Activated CD8-positive, alpha-beta memory T cell treated with anti-CD3 and anti-CD28 coated beads, Interleukin-2, amount 50 U/mL, for 1 hour (primary cell): Measurements from ENCODE around the gene ZNF837.

Source experiments
- DNase-seq: peaks from one replicate; pipeline ENCODE4 v3.0.0-alpha.2; 2020; ENCODE audit errors: extremely low read depth

The ZNF837 gene

DNA sequence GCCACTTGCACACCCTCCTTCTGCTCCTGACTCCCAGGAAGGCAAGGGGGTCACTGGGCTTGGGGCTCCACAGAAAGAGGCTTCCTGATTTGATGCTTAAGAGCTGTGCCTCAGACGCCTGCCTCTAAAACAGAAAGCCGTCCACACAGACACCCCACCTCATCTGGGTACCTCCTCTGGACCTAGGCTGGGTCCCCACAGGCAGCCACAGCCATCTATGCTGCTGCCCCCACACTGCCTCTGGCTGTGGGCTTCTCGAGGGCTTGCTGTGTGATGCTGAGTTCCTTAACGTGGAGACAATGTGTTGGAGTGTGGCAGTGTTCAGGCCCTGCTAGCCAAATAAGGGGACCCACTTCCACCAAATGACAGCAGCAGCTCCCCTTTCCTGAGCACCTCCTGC is 62.5 kb downstream of the ZNF837 start:
- DNase-seq, result no peak
